Liver (tissue), 9 donors: ENCODE measurements around the gene SLC9A3. TPM values are rescaled to one million over a fixed set of nuclear protein-coding genes. Genes with fewer than 3 reads are reported as not detected.

Experiments used
- DNase-seq: peaks from one replicate; pipeline ENCODE4 v3.0.0-alpha.2; 2017; ENCODE audit warnings: low spot score
- H3K27ac ChIP-seq, 2 donors: one replicate each; pipeline ENCODE4 v1.7.0; 2013; ENCODE audit warnings: inconsistent platforms in 2 of 2, low read length in 2 of 2, control low read depth in 1 of 2, low read depth in 1 of 2, mild to moderate bottlenecking in 1 of 2
- H3K27me3 ChIP-seq, 4 donors: one replicate each; pipeline versions ENCODE4 v1.6.1 to v1.7.0; 2013; ENCODE audit warnings: low read length in 3 of 4, inconsistent platforms in 1 of 4, mild to moderate bottlenecking in 1 of 4, moderate library complexity in 1 of 4; ENCODE audit not compliant: control insufficient read depth in 4 of 4, insufficient read depth in 4 of 4
- H3K36me3 ChIP-seq, 4 donors: one replicate each; pipeline versions ENCODE4 v1.6.1 to v1.7.0; 2013; ENCODE audit warnings: low read length in 3 of 4, mild to moderate bottlenecking in 3 of 4, low read depth in 1 of 4, moderate library complexity in 1 of 4; ENCODE audit not compliant: control insufficient read depth in 4 of 4, insufficient read depth in 3 of 4
- H3K4me1 ChIP-seq, 4 donors: one replicate each; pipeline versions ENCODE4 v1.6.1 to v1.7.0; 2013; ENCODE audit warnings: low read length in 3 of 4, mild to moderate bottlenecking in 3 of 4, moderate library complexity in 1 of 4; ENCODE audit not compliant: control insufficient read depth in 4 of 4, insufficient read depth in 4 of 4
- H3K4me3 ChIP-seq, 3 donors: one replicate each; pipeline versions ENCODE4 v1.6.1 to v1.7.0; 2013; ENCODE audit warnings: low read length in 3 of 3, control low read depth in 1 of 3, low read depth in 1 of 3, mild to moderate bottlenecking in 1 of 3
- H3K9ac ChIP-seq, 2 donors: one replicate each; pipeline ENCODE4 v1.7.0; 2013; ENCODE audit warnings: low read length in 2 of 2, mild to moderate bottlenecking in 2 of 2, moderate library complexity in 2 of 2, control low read depth in 1 of 2, low read depth in 1 of 2
- H3K9me3 ChIP-seq, 4 donors: one replicate each; pipeline versions ENCODE4 v1.6.1 to v1.7.0; 2013; ENCODE audit warnings: low read length in 3 of 4; ENCODE audit not compliant: control insufficient read depth in 4 of 4
- ATF3 ChIP-seq: IDR thresholded peaks from 2 replicates; pipeline ENCODE4 v1.6.1; 2016; ENCODE audit warnings: antibody characterized with exemption
- CTCF ChIP-seq: fragments of 150-350 bp; IDR thresholded peaks from 2 replicates; pipeline ENCODE4 v1.5.1; 2017; ENCODE audit warnings: improper control_type of control experiment, low read depth, low read length; ENCODE audit not compliant: missing input control
- EGR1 ChIP-seq, 2 donors: IDR thresholded peaks; 2 replicates each; pipeline ENCODE4 v1.6.1; 2016 to 2018; ENCODE audit warnings: antibody characterized with exemption in 2 of 2, low read depth in 2 of 2
- FOXA1 ChIP-seq: IDR thresholded peaks from 2 replicates; pipeline ENCODE4 v1.6.1; 2016; ENCODE audit warnings: antibody characterized with exemption
- FOXA2 ChIP-seq: IDR thresholded peaks from 2 replicates; pipeline ENCODE4 v1.6.1; 2016; ENCODE audit warnings: antibody characterized with exemption
- GABPA ChIP-seq, 2 donors: IDR thresholded peaks in 1 of 2; conservative IDR thresholded peaks in 1 of 2; 2 replicates each; pipeline ENCODE4 v1.6.1; 2016; ENCODE audit warnings: antibody characterized with exemption in 2 of 2, mild to moderate bottlenecking in 1 of 2, moderate library complexity in 1 of 2
- HNF4A ChIP-seq, 2 donors: conservative IDR thresholded peaks; 2 replicates each; pipeline ENCODE4 v1.6.1; 2016; ENCODE audit warnings: antibody characterized with exemption in 2 of 2, mild to moderate bottlenecking in 2 of 2
- HNF4G ChIP-seq: IDR thresholded peaks from 2 replicates; pipeline ENCODE4 v1.6.1; 2016; ENCODE audit warnings: antibody characterized with exemption
- JUND ChIP-seq, 2 donors: IDR thresholded peaks; 2 replicates each; pipeline ENCODE4 v1.6.1; 2016; ENCODE audit warnings: antibody characterized with exemption in 2 of 2
- MAX ChIP-seq: IDR thresholded peaks from 2 replicates; pipeline ENCODE4 v1.6.1; 2016; ENCODE audit warnings: antibody characterized with exemption
- NR2F2 ChIP-seq: IDR thresholded peaks from 2 replicates; pipeline ENCODE4 v1.6.1; 2016; ENCODE audit warnings: antibody characterized with exemption
- RAD21 ChIP-seq, 2 donors: IDR thresholded peaks; 2 replicates each; pipeline ENCODE4 v1.6.1; 2016; ENCODE audit warnings: antibody characterized with exemption in 2 of 2, mild to moderate bottlenecking in 2 of 2
- REST ChIP-seq: IDR thresholded peaks from 2 replicates; pipeline ENCODE4 v1.6.1; 2016; ENCODE audit warnings: antibody characterized with exemption, mild to moderate bottlenecking
- RXRA ChIP-seq, 2 donors: IDR thresholded peaks; 2 replicates each; pipeline ENCODE4 v1.6.1; 2017 to 2018; ENCODE audit warnings: antibody characterized with exemption in 2 of 2, mild to moderate bottlenecking in 1 of 2
- SP1 ChIP-seq: IDR thresholded peaks from 2 replicates; pipeline ENCODE4 v1.6.1; 2018; ENCODE audit warnings: antibody characterized with exemption, mild to moderate bottlenecking
- TAF1 ChIP-seq: conservative IDR thresholded peaks from 2 replicates; pipeline ENCODE4 v1.6.1; 2016; ENCODE audit warnings: antibody characterized with exemption, mild to moderate bottlenecking
- YY1 ChIP-seq: IDR thresholded peaks from 2 replicates; pipeline ENCODE4 v1.6.1; 2016; ENCODE audit warnings: antibody characterized with exemption, mild to moderate bottlenecking
- ZBTB33 ChIP-seq: IDR thresholded peaks from 2 replicates; pipeline ENCODE4 v1.6.1; 2016; ENCODE audit warnings: antibody characterized with exemption
- WGBS: extraction: QIAGEN DNeasy Blood & Tissue Kit; methylation state at CpG from one replicate; pipeline ENCODE4 v1.1.7; 2013; 5-methylcytosine and 5-hydroxymethylcytosine counted together
- polyA plus RNA-seq, 2 donors: library from polyadenylated mRNA; stranded (reverse) in 1 of 2; unstranded in 1 of 2; fragments of 200-250 nt in 1 of 2; fragments of >200 nt in 1 of 2; fragmentation: Nextera tagmentation in 1 of 2; extraction: Ambion mirVana in 1 of 2; gene quantifications; one replicate each; pipeline versions ENCODE4 v1.2.1 to v1.2.3, GENCODE V29; 2013 to 2015
- total RNA-seq, 2 donors: library from RNA; depleted of rRNA; stranded (reverse); fragments of >200 nt; gene quantifications; one replicate each; pipeline ENCODE4 v1.2.3, GENCODE V29; 2014
- donor health status: healthy.
- donor health status: healthy.
- donor health status: healthy.
- donor health status: healthy.
- donor health status: healthy.

The SLC9A3 gene
- total and polyA plus RNA-seq, 4 donors, result 0.31 to 1.0 (median 0.67) TPM

- no peak for TF ChIP-seq HNF4G
- TF ChIP-seq FOXA2, result no peak
- TF ChIP-seq YY1, result no peak
- no peak for TF ChIP-seq NR2F2
- no peak for TF ChIP-seq RXRA (IDR thresholded peaks at IDR 0.05)
- TF ChIP-seq CTCF, result no peak
- no peak for TF ChIP-seq MAX
- no peak for TF ChIP-seq ATF3
These were observed 2.1 kb downstream of the SLC9A3 start (continued) for GRCh38 chr5:522116-522515.

GRCh38 chr5:521680-522079 lies 2.6 kb downstream of the SLC9A3 start:
- peaks cover 0 to 13% (median 5%) of the 10 kb centered on the region in 4 donors for H3K4me1 ChIP-seq
- no peaks in the 10 kb centered on the region for H3K9me3 ChIP-seq
- no peak for TF ChIP-seq SP1
- TF ChIP-seq TAF1, result no peak
- TF ChIP-seq JUND (IDR thresholded peaks at IDR 0.05), result no peak
- no peak for TF ChIP-seq REST
- TF ChIP-seq NR2F2, result no peak
- no peak for TF ChIP-seq HNF4A (conservative IDR thresholded peaks at IDR 0.05)
- TF ChIP-seq GABPA (IDR thresholded peaks at IDR 0.05 in 1 of 2, conservative IDR thresholded peaks at IDR 0.05 in 1 of 2), result no peak
- TF ChIP-seq EGR1 (IDR thresholded peaks at IDR 0.05; ENCODE audit: low read depth in 2 of 2), result no peak
- TF ChIP-seq MAX, result no peak
- TF ChIP-seq FOXA2, result no peak
- no peak for TF ChIP-seq RAD21 (IDR thresholded peaks at IDR 0.05)
- no peak for TF ChIP-seq YY1
- TF ChIP-seq HNF4G, result no peak
- no peak for TF ChIP-seq CTCF
- no peak for TF ChIP-seq ZBTB33
- TF ChIP-seq RXRA (IDR thresholded peaks at IDR 0.05), result no peak
- no peak for TF ChIP-seq FOXA1
- DNase-seq, result no peak
- 47% methylated on average over 9 of the region's 9 CpGs for WGBS
- H3K4me3 ChIP-seq, result no peak overlapping the region
- H3K9ac ChIP-seq, result no peak overlapping the region
- no peaks in the 10 kb centered on the region for H3K36me3 ChIP-seq
- H3K27me3 ChIP-seq, result peaks cover 2 to 34% (median 6%) of the 10 kb centered on the region in 4 donors
- no peak overlapping the region for H3K27ac ChIP-seq
